Coronary artery (tissue), 2 donors: ENCODE data around the gene LRRN4.

Experiments
- DNase-seq: peaks from one replicate; pipeline ENCODE4 v3.0.0-alpha.2; 2017; ENCODE audit warnings: low spot score
- H3K27ac ChIP-seq, 2 donors: fragments of 200-600 bp; sonication (generic); one replicate each; pipeline ENCODE4 v1.5.1; 2016 to 2019
- H3K4me3 ChIP-seq: fragments of 200-600 bp; sonication (generic); 2 replicates; pipeline ENCODE4 v1.5.1; 2016; ENCODE audit warnings: mild to moderate bottlenecking, moderate library complexity
- CTCF ChIP-seq: fragments of 200-600 bp; sonication (generic); IDR thresholded peaks from one replicate; pipeline ENCODE4 v1.5.1; 2019; ENCODE audit warnings: antibody characterized with exemption

Gene LRRN4

GRCh38 chr20:6017880-6018279 lies 36.0 kb downstream of the LRRN4 start:
- no peak for TF ChIP-seq CTCF
- DNase-seq: no peak
- Histone ChIP-seq H3K27ac (no peak overlapping the region), H3K4me3 (no peak overlapping the region)

- no peak for TF ChIP-seq CTCF
- H3K27ac ChIP-seq: no peak overlapping the region
- no peak for DNase-seq
Measured at GRCh38 chr20:6017467-6017866, 36.4 kb downstream of the LRRN4 start.

GRCh38 chr20:6014957-6015356 lies 38.9 kb downstream of the LRRN4 start:
- no peak for DNase-seq
- Histone ChIP-seq H3K4me3 (no peak overlapping the region), H3K27ac (no peak overlapping the region)
- no peak for TF ChIP-seq CTCF

More at GRCh38 chr20:6017467-6017866, 36.4 kb downstream of the LRRN4 start:
- no peak overlapping the region for H3K4me3 ChIP-seq

- no peak for TF ChIP-seq CTCF
- no peak overlapping the region for H3K27ac ChIP-seq
- H3K4me3 ChIP-seq: no peak overlapping the region
- no peak for DNase-seq
Measured at GRCh38 chr20:6014017-6014416, 39.8 kb downstream of the LRRN4 start.

GRCh38 chr20:6012179-6012578 lies 41.7 kb downstream of the LRRN4 start:
- Histone ChIP-seq H3K4me3 (no peak overlapping the region), H3K27ac (no peak overlapping the region)
- no peak for DNase-seq
- TF ChIP-seq CTCF: no peak

- peak; percentile 80 for DNase-seq
- Histone ChIP-seq H3K27ac (peak overlapping the region; percentile 12 to 24), H3K4me3 (peak overlapping the region; percentile 91)
Measured at GRCh38 chr20:6008254-6008653, 45.6 kb downstream of the LRRN4 start.

More at GRCh38 chr20:6008254-6008653, 45.6 kb downstream of the LRRN4 start:
- no peak for TF ChIP-seq CTCF
